HepG2 (cell line): ENCODE results near the gene SF3A2. TPM values are rescaled to one million over a fixed set of nuclear protein-coding genes. Genes with fewer than 3 reads are reported as not detected.

Experiments
- ADNP ChIP-seq: sonication (generic); formaldehyde crosslinking; IDR thresholded peaks from 2 replicates; pipeline ENCODE4 v1.4.0; 2020; ENCODE audit warnings: missing genetic modification reagents
- BRD4 ChIP-seq: sonication (generic); formaldehyde crosslinking; IDR thresholded peaks from 2 replicates; pipeline ENCODE4 v1.4.0; 2020; ENCODE audit warnings: missing genetic modification reagents
- CEBPB ChIP-seq: IDR thresholded peaks from 2 replicates; pipeline ENCODE4 v1.6.1; 2011; ENCODE audit warnings: low read depth, low read length, improper control_type of control experiment, borderline replicate concordance
- DR1 ChIP-seq: sonication (generic); formaldehyde crosslinking; IDR thresholded peaks from 2 replicates; pipeline ENCODE4 v1.8.0; 2021; ENCODE audit warnings: mild to moderate bottlenecking, missing genetic modification reagents, inconsistent platforms
- KLF16 ChIP-seq, 2 experiments: sonication (generic) in 1 of 2; formaldehyde crosslinking in 1 of 2; IDR thresholded peaks; 2 replicates each; pipeline versions ENCODE4 v1.6.1 to v1.8.0; 2016 to 2023; ENCODE audit warnings: missing genetic modification reagents in 2 of 2, missing compliant biosample characterization in 1 of 2
- LCORL ChIP-seq, 2 experiments: fragments of 450-650 bp in 1 of 2; sonication (generic) in 1 of 2; formaldehyde crosslinking in 1 of 2; IDR thresholded peaks; 2 replicates each; pipeline versions ENCODE4 v1.5.0 to v1.6.1; 2017 to 2020; ENCODE audit warnings: antibody characterized with exemption in 1 of 2, missing genetic modification reagents in 1 of 2
- MXD4 ChIP-seq: IDR thresholded peaks from 2 replicates; pipeline ENCODE4 v1.6.1; 2016; ENCODE audit warnings: mild to moderate bottlenecking, missing biosample characterization, missing genetic modification reagents
- POLR2G ChIP-seq: fragments of 200-400 bp; formaldehyde crosslinking; IDR thresholded peaks from 2 replicates; pipeline ENCODE4 v1.6.1; 2018; ENCODE audit warnings: mild to moderate bottlenecking, low read depth, low read length, moderate library complexity
- SP4 ChIP-seq: sonication (generic); formaldehyde crosslinking; IDR thresholded peaks from 2 replicates; pipeline ENCODE4 v1.8.1; 2023; ENCODE audit warnings: mild to moderate bottlenecking, missing genetic modification reagents
- ZHX2 ChIP-seq, 2 experiments: sonication (generic) in 1 of 2; formaldehyde crosslinking in 1 of 2; IDR thresholded peaks; 2 replicates each; pipeline versions ENCODE4 v1.6.1 to v1.9.0; 2014 to 2022; ENCODE audit warnings: antibody characterized with exemption in 1 of 2, borderline replicate concordance in 1 of 2, inconsistent platforms in 1 of 2, low read depth in 1 of 2, missing genetic modification reagents in 1 of 2
- ZNF234 ChIP-seq: sonication (generic); formaldehyde crosslinking; conservative IDR thresholded peaks from 2 replicates; pipeline ENCODE4 v1.5.1; 2020; ENCODE audit warnings: mild to moderate bottlenecking, missing genetic modification reagents
- ZNF331 ChIP-seq: sonication (generic); formaldehyde crosslinking; IDR thresholded peaks from 2 replicates; pipeline ENCODE4 v1.4.0; 2020; ENCODE audit warnings: missing genetic modification reagents
- ZNF362 ChIP-seq: sonication (generic); formaldehyde crosslinking; IDR thresholded peaks from 2 replicates; pipeline ENCODE4 v1.4.0; 2020; ENCODE audit warnings: missing genetic modification reagents, mild to moderate bottlenecking, borderline replicate concordance
- ZNF552 ChIP-seq: sonication (generic); formaldehyde crosslinking; IDR thresholded peaks from 2 replicates; pipeline ENCODE4 v1.9.0; 2022; ENCODE audit warnings: missing genetic modification reagents, mild to moderate bottlenecking, borderline replicate concordance
- ZNF576 ChIP-seq: sonication (generic); formaldehyde crosslinking; IDR thresholded peaks from 2 replicates; pipeline ENCODE4 v1.4.0; 2020; ENCODE audit warnings: mild to moderate bottlenecking, missing genetic modification reagents
- ZNF7 ChIP-seq: IDR thresholded peaks from 2 replicates; pipeline ENCODE4 v1.6.1; 2016; ENCODE audit warnings: missing biosample characterization, missing genetic modification reagents
- ZNF83 ChIP-seq: sonication (generic); formaldehyde crosslinking; IDR thresholded peaks from 2 replicates; pipeline ENCODE4 v1.4.0; 2020; ENCODE audit warnings: missing genetic modification reagents, mild to moderate bottlenecking, borderline replicate concordance
- ZSCAN21 ChIP-seq: sonication (generic); formaldehyde crosslinking; IDR thresholded peaks from 2 replicates; pipeline ENCODE4 v1.8.0; 2022; ENCODE audit warnings: mild to moderate bottlenecking, missing genetic modification reagents, moderate library complexity, borderline replicate concordance
- ZZZ3 ChIP-seq: sonication (generic); formaldehyde crosslinking; IDR thresholded peaks from 2 replicates; pipeline ENCODE4 v1.4.0; 2020; ENCODE audit warnings: missing genetic modification reagents, mild to moderate bottlenecking, borderline replicate concordance
- polyA plus RNA-seq, 8 experiments: library from polyadenylated mRNA; depleted of rRNA in 3 of 8; stranded (reverse) in 7 of 8; unstranded in 1 of 8; fragments of >200 nt; fragmentation: Illumina TruSeq in 4 of 8; extraction: Trizol in 4 of 8; gene quantifications; 2 replicates each; pipeline versions ENCODE4 v1.2.1 to v1.2.3, GENCODE V29; 2011 to 2016; ENCODE audit warnings: low read depth in 4 of 8, missing spikeins in 1 of 8, mixed read lengths in 1 of 8; ENCODE audit not compliant: insufficient read depth in 1 of 8
- total RNA-seq, 5 experiments: library from RNA; depleted of rRNA; stranded (reverse); fragments of >200 nt; fragmentation: Illumina TruSeq; extraction: Trizol; gene quantifications; 2 replicates each; pipeline ENCODE4 v1.2.3, GENCODE V29; 2016; ENCODE audit warnings: low read depth in 1 of 5

SF3A2 gene
- total and polyA plus RNA-seq, 2 of the 13 experiments (the other 11 are each of a cell fraction or from before 2014, with no cell fraction given): 8.6 to 8.8 TPM

GRCh38 chr19:2253106-2254063 lies 16.8 kb downstream of the SF3A2 start (continued):
- TF ChIP-seq LCORL (IDR thresholded peaks at IDR 0.05) (no peak), LCORL (CRISPR knock-in tag; IDR thresholded peaks at IDR 0.05) (peak; percentile 72), ZNF83 (no peak), ZNF362 (no peak), ZZZ3 (CRISPR knock-in tag) (0 out of 2 replicates have a peak, but pooled peaks have one; percentile 13), SP4 (CRISPR knock-in tag) (no peak), ZNF331 (peak; percentile 18; the same call in 1 of the 2 replicates), ZNF552 (CRISPR knock-in tag) (no peak), ZHX2 (IDR thresholded peaks at IDR 0.05; ENCODE audit: low read depth) (peak; percentile 40; the same call in 1 of the 2 replicates), ZHX2 (CRISPR knock-in tag; IDR thresholded peaks at IDR 0.05; ENCODE audit: borderline replicate concordance) (no peak), DR1 (peak; percentile 13; the same call in 1 of the 2 replicates), POLR2G (no peak), BRD4 (CRISPR knock-in tag) (0 out of 2 replicates have a peak, but pooled peaks have one; percentile 13), MXD4 (CRISPR knock-in tag) (peak; percentile 59; the same call in 1 of the 2 replicates), ZNF234 (CRISPR knock-in tag) (no peak), ZNF576 (peak; percentile 62; the same call in 1 of the 2 replicates), ZNF7 (CRISPR knock-in tag) (no peak), ADNP (0 out of 2 replicates have a peak, but pooled peaks have one; percentile 25), KLF16 (CRISPR knock-in tag; IDR thresholded peaks at IDR 0.05) (peak in 1 of 2 experiments; percentile 17; a peak in 1 of 4 replicates), ZSCAN21 (CRISPR knock-in tag) (peak; percentile 63; the same call in 1 of the 2 replicates), CEBPB (peak; percentile 69)
